ENCODE data around the gene PPP1R3F. TPM values are rescaled to one million over a fixed set of nuclear protein-coding genes. Genes with fewer than 3 reads are reported as not detected.

The PPP1R3F gene
- total RNA-seq = 5.5 TPM
- long read RNA-seq, partial matches to known transcripts = 0 of 7 reads
- long read RNA-seq, other reads (novel, unspliced or antisense) = 7 of 7 reads

DNA sequence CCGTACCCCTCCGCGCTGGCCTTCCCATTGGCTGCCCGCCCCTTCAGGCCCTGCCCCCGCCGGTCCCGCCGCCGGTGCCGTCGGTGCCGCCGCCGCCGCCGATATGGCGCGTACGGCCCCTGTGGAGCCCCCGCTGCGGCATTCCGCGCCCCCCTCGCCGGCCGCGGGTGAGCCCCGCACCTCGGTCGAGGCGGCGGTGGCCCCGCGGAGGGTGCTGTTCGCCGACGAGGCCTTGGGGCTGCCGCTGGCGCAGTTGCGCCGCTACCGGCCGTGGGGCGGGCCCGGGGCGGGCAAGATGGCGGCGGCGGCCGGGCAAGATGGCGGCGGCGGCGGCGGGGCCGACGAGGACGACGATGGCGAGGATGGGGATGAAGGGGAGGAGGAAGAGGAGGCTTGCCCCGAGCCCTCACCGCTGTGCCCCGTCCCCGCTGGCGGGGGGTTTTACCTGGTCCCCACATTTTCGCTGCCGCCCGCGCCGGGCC is at the start of gene PPP1R3F:
Gene PPP1R3F, plus strand, starts transcription at position 27 of the 482 bp plus-strand sequence. Its CDS starts 77 bp downstream, at position 104.
- H3K27ac ChIP-seq = peak within 1 kb of the TSS; percentile 93
- peak; percentile 50 for DNase-seq
- no peaks in the 10 kb centered on the region for H3K27me3 ChIP-seq (ENCODE audit: low read depth)
- no peaks in the 10 kb centered on the region for H3K36me3 ChIP-seq
- peak within 1 kb of the TSS; percentile 68 for H3K4me3 ChIP-seq
- peak; percentile 6 to 31 for ATAC-seq
- peaks cover 29% of the 10 kb centered on the region for H3K4me1 ChIP-seq
- TF ChIP-seq CTCF (IDR thresholded peaks at IDR 0.05) = no peak
- H3K9me3 ChIP-seq = no peaks in the 10 kb centered on the region
- intact Hi-C loops (cut with DNase I) = no loop called here

DNA sequence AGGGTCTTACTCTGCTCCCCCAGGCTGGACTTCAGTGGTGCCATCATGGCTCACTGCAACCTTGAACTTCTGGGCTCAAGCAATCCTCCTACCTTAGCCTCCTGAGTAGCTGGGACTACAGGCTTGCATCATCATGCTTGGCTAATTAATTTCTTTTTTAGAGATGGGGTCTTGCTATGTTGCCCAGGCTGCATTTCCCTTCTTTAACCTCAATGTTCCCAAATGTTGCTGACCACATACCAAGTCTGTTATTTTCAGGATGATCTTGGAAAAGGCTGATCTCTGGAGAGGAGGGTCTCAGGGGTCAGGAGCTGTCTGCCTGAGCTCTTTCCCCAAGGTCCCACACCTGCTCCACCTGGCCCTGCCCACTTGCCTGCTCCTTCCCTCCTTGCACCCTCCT is 49.5 kb upstream of the PPP1R3F start:
- Histone ChIP-seq H3K4me3 (no peak overlapping the region), H3K4me1 (no peaks in the 10 kb centered on the region), H3K27me3 (ENCODE audit: low read depth) (no peaks in the 10 kb centered on the region), H3K27ac (no peak overlapping the region), H3K9me3 (no peaks in the 10 kb centered on the region), H3K36me3 (no peaks in the 10 kb centered on the region)
- DNase-seq (no peak), ATAC-seq (no peak)
- no peak for TF ChIP-seq CTCF (IDR thresholded peaks at IDR 0.05)
- intact Hi-C loops (cut with DNase I) = no loop called here

DNA sequence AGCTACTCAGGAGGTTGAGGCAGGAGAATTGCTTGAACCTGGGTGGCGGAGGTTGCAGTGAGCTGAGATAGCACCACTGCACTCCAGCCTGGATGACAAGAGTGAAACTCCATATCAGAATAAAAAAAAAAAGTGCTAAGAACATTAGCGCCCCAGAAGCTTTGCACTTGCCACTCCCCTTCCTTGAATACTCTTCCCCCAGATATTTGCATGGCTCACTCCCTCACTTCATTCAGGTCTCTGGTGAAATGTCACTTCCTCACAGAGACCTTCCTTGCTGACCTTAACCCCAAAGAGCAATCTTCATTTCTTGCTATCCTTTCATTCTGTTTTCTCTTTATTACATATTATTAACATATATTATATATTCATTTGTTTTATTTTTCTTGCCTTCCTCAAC is 47.7 kb upstream of the PPP1R3F start:
- Histone ChIP-seq H3K4me3 (no peak overlapping the region), H3K9me3 (no peaks in the 10 kb centered on the region), H3K27me3 (ENCODE audit: low read depth) (no peaks in the 10 kb centered on the region), H3K36me3 (no peaks in the 10 kb centered on the region), H3K27ac (no peak overlapping the region), H3K4me1 (no peaks in the 10 kb centered on the region)
- intact Hi-C loops (cut with DNase I) = no loop called here
- DNase-seq = no peak
- ATAC-seq = no peak
- TF ChIP-seq CTCF (IDR thresholded peaks at IDR 0.05) = no peak

- ATAC-seq (no peak), DNase-seq (no peak)
- Histone ChIP-seq H3K4me1 (no peaks in the 10 kb centered on the region), H3K36me3 (no peaks in the 10 kb centered on the region), H3K27me3 (ENCODE audit: low read depth) (no peaks in the 10 kb centered on the region), H3K4me3 (no peak overlapping the region), H3K27ac (no peak overlapping the region), H3K9me3 (no peaks in the 10 kb centered on the region)
- TF ChIP-seq CTCF (IDR thresholded peaks at IDR 0.05) = no peak
- intact Hi-C loops (cut with DNase I) = no loop called here
These were observed 43.7 kb upstream of the PPP1R3F start for GRCh38 chrX:49225858-49226257.

GRCh38 chrX:49226946-49227345 is 42.6 kb upstream of the PPP1R3F start:
- Histone ChIP-seq H3K4me1 (no peaks in the 10 kb centered on the region), H3K27ac (no peak overlapping the region), H3K27me3 (ENCODE audit: low read depth) (no peaks in the 10 kb centered on the region), H3K36me3 (no peaks in the 10 kb centered on the region), H3K9me3 (no peaks in the 10 kb centered on the region), H3K4me3 (no peak overlapping the region)
- no peak for ATAC-seq
- intact Hi-C loops (cut with DNase I) = no loop called here
- TF ChIP-seq CTCF (IDR thresholded peaks at IDR 0.05) = no peak
- no peak for DNase-seq

Measured in lower lobe of right lung (tissue), 2 donors.